GM12874 (cell line): ENCODE data around the gene DPP6.

Experiments
- TF ChIP-seq, protein P1 (sequence below): IDR thresholded peaks from 2 replicates; pipeline ENCODE4 v1.5.1; 2011; ENCODE audit warnings: low read depth, mild to moderate bottlenecking, control low read depth, low read length, moderate library complexity; ENCODE audit not compliant: insufficient read depth

Gene DPP6

DNA sequence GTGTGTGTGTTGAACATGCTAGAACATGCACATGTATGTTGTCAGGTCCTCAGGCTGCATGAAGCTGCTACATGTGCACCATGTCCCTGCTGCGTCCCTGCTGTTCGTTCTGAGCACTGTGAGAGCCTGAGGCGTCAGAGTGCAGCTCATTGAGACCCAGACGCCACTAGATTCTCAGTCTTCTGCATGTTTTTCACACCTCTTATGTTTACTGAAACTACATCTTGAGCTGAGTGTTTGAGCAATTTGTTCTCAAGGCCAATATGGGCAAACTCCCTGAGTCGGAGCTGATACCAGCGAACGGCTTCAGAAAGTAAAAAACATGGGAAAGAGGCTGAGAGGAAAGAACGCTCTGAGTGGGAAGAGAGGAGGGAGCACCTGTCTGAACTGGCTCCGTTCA is 600.4 kb downstream of the DPP6 start:
- TF ChIP-seq, protein P1, sequence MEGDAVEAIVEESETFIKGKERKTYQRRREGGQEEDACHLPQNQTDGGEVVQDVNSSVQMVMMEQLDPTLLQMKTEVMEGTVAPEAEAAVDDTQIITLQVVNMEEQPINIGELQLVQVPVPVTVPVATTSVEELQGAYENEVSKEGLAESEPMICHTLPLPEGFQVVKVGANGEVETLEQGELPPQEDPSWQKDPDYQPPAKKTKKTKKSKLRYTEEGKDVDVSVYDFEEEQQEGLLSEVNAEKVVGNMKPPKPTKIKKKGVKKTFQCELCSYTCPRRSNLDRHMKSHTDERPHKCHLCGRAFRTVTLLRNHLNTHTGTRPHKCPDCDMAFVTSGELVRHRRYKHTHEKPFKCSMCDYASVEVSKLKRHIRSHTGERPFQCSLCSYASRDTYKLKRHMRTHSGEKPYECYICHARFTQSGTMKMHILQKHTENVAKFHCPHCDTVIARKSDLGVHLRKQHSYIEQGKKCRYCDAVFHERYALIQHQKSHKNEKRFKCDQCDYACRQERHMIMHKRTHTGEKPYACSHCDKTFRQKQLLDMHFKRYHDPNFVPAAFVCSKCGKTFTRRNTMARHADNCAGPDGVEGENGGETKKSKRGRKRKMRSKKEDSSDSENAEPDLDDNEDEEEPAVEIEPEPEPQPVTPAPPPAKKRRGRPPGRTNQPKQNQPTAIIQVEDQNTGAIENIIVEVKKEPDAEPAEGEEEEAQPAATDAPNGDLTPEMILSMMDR: no peak

DNA sequence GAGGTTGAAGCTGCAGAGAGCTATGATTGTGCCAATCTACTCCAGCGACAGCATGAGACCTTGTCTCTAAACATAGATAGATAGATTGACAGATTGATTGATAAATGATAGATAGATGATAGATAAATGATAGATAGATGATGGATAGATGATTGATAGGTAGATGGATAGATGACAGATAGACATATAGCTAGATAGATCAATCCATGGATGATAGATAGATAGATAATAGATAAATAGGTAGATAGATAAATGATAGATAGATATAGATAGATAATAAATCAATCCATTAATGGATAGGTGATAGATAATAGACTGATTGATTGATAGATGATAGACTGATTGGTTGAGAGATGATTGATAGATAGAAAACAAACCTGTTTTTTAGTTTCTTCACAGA is 601.1 kb downstream of the DPP6 start:
- TF ChIP-seq, protein P1: no peak

DNA sequence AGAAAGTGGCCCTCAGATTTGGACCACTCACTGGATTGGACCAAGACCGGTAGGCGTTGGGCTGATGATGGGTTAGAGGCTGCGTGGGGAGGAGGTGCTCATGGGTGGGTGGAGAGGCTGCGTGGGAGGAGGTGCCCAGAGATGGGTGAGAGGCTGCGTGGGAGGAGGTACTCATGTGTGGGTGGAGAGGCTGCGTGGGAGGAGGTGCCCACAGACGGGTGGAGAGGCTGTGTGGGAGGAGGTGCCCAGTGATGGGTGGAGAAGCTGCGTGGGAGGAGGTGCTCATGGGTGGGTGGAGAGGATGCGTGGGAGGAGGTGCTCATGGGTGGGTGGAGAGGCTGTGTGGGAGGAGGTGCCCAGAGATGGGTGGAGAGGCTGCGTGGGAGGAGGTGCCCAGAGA is 604.4 kb downstream of the DPP6 start:
- TF ChIP-seq, protein P1: no peak

DNA sequence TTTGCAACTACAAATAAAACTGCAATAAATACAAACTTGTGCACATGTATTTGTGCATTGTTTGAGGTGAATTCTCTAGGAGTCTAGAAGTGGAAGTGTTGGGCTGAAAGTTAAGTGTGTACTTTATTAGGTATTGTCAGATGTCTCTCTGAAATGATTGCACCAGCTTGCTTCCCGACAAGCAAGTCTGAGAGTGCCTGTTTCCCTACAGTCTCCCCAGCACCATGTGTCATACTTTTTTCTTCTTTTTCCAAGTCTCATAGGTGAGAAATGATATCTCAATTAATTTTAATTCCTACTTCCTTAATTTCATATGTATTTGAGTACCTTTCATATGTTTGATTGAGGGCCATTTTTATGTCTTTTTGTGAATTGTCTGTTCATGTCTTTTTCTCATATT is 614.6 kb downstream of the DPP6 start:
- TF ChIP-seq, protein P1: no peak

DNA sequence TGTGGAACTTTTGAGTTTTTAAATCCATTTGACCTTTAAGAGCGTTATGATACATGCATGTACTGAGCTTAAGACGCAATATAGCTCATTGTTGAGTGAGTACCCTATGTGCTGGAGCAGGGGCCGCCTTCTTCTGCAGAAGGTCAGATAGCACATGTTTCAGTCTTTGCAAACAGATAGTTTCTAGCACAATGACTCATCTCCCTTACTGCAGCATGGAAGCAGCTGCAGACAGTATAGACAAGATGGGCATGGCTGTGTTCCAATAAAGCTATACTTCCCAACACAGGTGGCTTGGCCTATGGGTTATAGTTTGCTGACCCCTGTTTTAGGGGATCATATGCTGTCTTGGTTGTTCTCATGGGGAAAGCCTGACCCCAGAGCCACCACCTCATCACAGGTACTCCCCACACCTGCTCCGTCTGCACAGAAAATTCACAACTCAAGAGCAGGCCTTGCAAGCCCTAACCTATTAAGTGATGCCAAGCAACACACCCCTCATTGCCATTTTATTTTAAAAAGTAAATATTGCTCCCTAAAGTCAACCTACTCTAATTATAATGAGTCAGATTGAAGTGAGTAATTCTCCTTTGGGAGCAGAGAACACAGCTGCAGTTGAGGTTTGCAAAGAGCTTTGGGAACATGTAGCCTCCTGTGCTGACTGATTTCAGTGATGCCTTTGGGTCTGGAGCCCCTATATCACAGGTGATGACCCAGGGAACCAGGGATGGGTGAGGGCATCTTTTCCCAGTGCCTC is 620.6 kb downstream of the DPP6 start:
- TF ChIP-seq, protein P1: no peak

DNA sequence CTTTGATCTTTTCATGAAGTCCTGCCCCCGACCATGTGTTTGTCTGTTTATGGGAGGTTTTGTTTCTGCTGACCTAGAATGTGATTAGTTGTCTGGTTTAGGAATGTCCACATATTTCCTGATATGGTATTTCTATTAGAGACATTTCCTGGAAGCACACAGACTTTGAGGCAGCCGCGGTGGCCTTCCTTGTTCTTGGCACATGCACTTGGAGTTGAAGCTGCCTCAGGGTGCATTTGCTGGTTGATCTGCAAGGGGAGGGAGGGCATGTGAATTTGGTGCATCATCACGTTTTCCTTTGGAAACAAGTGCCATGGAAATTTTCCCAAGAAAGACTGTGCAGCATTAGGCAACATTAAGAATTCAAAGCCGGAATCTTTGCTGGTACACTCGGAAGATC is 622.0 kb downstream of the DPP6 start:
- TF ChIP-seq, protein P1: no peak

DNA sequence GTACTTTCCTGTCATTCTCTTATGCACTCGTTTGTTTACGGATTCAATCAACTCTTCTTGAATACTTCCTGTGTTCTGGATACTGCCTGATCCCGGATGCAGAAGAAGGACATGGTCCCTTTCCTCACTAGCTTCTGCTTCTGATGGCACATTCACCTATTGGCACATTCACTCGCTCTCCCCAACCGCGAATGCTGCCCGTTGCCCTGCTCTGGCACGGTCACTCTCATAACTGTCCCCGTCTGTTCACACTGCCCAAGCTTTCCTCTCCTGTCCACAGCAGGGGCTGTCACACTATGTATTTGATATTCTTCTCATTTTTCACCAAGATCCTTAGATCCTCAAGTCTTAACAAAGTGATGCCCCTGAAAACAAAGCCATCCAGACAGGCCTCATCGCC is 623.4 kb downstream of the DPP6 start:
- TF ChIP-seq, protein P1: no peak
